Lower leg skin (tissue), 4 donors: ENCODE measurements around the gene OTUD1. TPM values are rescaled to one million over a fixed set of nuclear protein-coding genes. Genes with fewer than 3 reads are reported as not detected.

Experiments used
- DNase-seq, 2 donors: peaks; one replicate each; pipeline ENCODE4 v3.0.0-alpha.2; 2019; ENCODE audit warnings: low spot score in 2 of 2
- H3K4me3 ChIP-seq: fragments of 200-600 bp; sonication (generic); 2 replicates; pipeline ENCODE4 v1.5.1; 2017; ENCODE audit warnings: mild to moderate bottlenecking, low read depth; ENCODE audit not compliant: poor library complexity, severe bottlenecking
- CTCF ChIP-seq, 3 donors: fragments of 450-650 bp; IDR thresholded peaks; one replicate each; pipeline ENCODE4 v1.5.1; 2016; ENCODE audit warnings: antibody characterized with exemption in 3 of 3, mild to moderate bottlenecking in 3 of 3, moderate library complexity in 2 of 3
- POLR2A ChIP-seq, 2 donors: fragments of 450-650 bp; IDR thresholded peaks; one replicate each; pipeline ENCODE4 v1.6.1; 2016 to 2017; ENCODE audit warnings: antibody characterized with exemption in 2 of 2, mild to moderate bottlenecking in 1 of 2, moderate library complexity in 1 of 2
- WGBS, 2 donors: methylation state at CpG; one replicate each; pipeline ENCODE4 v1.1.5; 2018; 5-methylcytosine and 5-hydroxymethylcytosine counted together
- intact Hi-C: fragments of 100-400 bp; cut with DNase I; formaldehyde crosslinking; loops from one replicate; pipeline ENCODE4 v1.15.0; 2023; ENCODE audit warnings: low total_unique reads
- microRNA counts, 2 donors: library from miRNA; unstranded; fragments of <30 nt; microRNA quantifications; one replicate each; lab custom pipeline; 2016
- microRNA-seq, 2 donors: library from miRNA; unstranded; fragments of <30 nt; microRNA quantifications; one replicate each; pipeline ENCODE4, GENCODE V29; 2016; ENCODE audit warnings: borderline replicate concordance in 2 of 2, borderline number of aligned reads in 1 of 2
- total RNA-seq, 4 donors: library from RNA; depleted of rRNA; stranded (reverse); fragments of >200 nt; gene quantifications; one replicate each; pipeline ENCODE4 v1.1.0, GENCODE V29; 2016

The OTUD1 gene
- total RNA-seq, 4 donors from 2014 or later = 29.4 to 48.5 (median 34.8) TPM

GRCh38 chr10:23474626-23475025, 35.8 kb downstream of the OTUD1 start:
- no peak for TF ChIP-seq CTCF (IDR thresholded peaks at IDR 0.05)
- no peak for TF ChIP-seq POLR2A (IDR thresholded peaks at IDR 0.05)
- 87 to 96% methylated on average over 4 of the region's 4 CpGs for WGBS, 2 donors
- H3K4me3 ChIP-seq = no peak overlapping the region
- intact Hi-C loops = no loop called here
- no peak for DNase-seq

- no peak for DNase-seq
- no peak for TF ChIP-seq CTCF (IDR thresholded peaks at IDR 0.05)
- TF ChIP-seq POLR2A (IDR thresholded peaks at IDR 0.05) = no peak
- 92 to 93% methylated on average over 5 of the region's 5 CpGs for WGBS, 2 donors
- intact Hi-C loops = no loop called here
- H3K4me3 ChIP-seq = no peak overlapping the region
Measured at GRCh38 chr10:23478570-23478969, 39.7 kb downstream of the OTUD1 start.

GRCh38 chr10:23479798-23480473, 41.1 kb downstream of the OTUD1 start:
- no peak for DNase-seq
- WGBS, 2 donors = 67% methylated on average over 3 of the region's 3 CpGs
- TF ChIP-seq POLR2A (IDR thresholded peaks at IDR 0.05) (no peak), CTCF (IDR thresholded peaks at IDR 0.05) (no peak)
- intact Hi-C loops = no loop called here
- H3K4me3 ChIP-seq = no peak overlapping the region

- DNase-seq = no peak
- intact Hi-C loops = no loop called here
- TF ChIP-seq CTCF (IDR thresholded peaks at IDR 0.05) (no peak), POLR2A (IDR thresholded peaks at IDR 0.05) (no peak)
- WGBS, 2 donors = 42 to 52% methylated on average over 3 of the region's 3 CpGs
- no peak overlapping the region for H3K4me3 ChIP-seq
Measured at GRCh38 chr10:23481363-23481961, 42.6 kb downstream of the OTUD1 start.

- H3K4me3 ChIP-seq = no peak overlapping the region
- WGBS, 2 donors = 88 to 89% methylated on average over 3 of the region's 3 CpGs
- intact Hi-C loops = no loop called here
- no peak for DNase-seq
- TF ChIP-seq POLR2A (IDR thresholded peaks at IDR 0.05) (no peak), CTCF (IDR thresholded peaks at IDR 0.05) (no peak)
Measured at GRCh38 chr10:23490115-23490514, 51.2 kb downstream of the OTUD1 start.

MicroRNAs encoded within 50 kb of the gene (microRNA counts, 767-probe panel; counts per million panel counts)
- 0 to 358 counts per million in 2 donors for microRNA hsa-miR-1254 (lab: Ali Mortazavi, UCI)

Small RNAs within 50 kb of the gene (microRNA-seq; reads per million reads assigned to microRNA genes)
- gene MIR1254-2 = 0 reads per million in 2 donors

Other genes with a start within 250 kb of the OTUD1 start
- not detected for gene PTF1A, start 246.8 kb upstream of the OTUD1 start, total RNA-seq
- gene C10orf67, start 94.3 kb upstream of the OTUD1 start, total RNA-seq = 1 to 10 TPM in 1 of 4 donors, under 1 TPM in 3; 0.30 to 1.3 (median 0.65) TPM